ENCODE data around the gene TGFB3. TPM values are rescaled to one million over a fixed set of nuclear protein-coding genes. Genes with fewer than 3 reads are reported as not detected.

TGFB3 gene
- polyA plus RNA-seq, 1 donor from 2014 or later = 1.3 TPM

- H3K79me2 ChIP-seq (replicated peaks; ENCODE audit: insufficient read depth, low read length) = no peaks in the 10 kb centered on the region
- TF ChIP-seq SMC3 (conservative IDR thresholded peaks at IDR 0.05; ENCODE audit: poor library complexity) = no peak
- TF ChIP-seq EP300 (conservative IDR thresholded peaks at IDR 0.05; ENCODE audit: poor library complexity, severe bottlenecking) = no peak
- TF ChIP-seq EZH2 (IDR thresholded peaks at IDR 0.05; ENCODE audit: borderline replicate concordance, insufficient read depth, low read length, poor library complexity, severe bottlenecking) = no peak
- TF ChIP-seq, protein P1, sequence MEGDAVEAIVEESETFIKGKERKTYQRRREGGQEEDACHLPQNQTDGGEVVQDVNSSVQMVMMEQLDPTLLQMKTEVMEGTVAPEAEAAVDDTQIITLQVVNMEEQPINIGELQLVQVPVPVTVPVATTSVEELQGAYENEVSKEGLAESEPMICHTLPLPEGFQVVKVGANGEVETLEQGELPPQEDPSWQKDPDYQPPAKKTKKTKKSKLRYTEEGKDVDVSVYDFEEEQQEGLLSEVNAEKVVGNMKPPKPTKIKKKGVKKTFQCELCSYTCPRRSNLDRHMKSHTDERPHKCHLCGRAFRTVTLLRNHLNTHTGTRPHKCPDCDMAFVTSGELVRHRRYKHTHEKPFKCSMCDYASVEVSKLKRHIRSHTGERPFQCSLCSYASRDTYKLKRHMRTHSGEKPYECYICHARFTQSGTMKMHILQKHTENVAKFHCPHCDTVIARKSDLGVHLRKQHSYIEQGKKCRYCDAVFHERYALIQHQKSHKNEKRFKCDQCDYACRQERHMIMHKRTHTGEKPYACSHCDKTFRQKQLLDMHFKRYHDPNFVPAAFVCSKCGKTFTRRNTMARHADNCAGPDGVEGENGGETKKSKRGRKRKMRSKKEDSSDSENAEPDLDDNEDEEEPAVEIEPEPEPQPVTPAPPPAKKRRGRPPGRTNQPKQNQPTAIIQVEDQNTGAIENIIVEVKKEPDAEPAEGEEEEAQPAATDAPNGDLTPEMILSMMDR (IDR thresholded peaks at IDR 0.05; ENCODE audit: poor library complexity, severe bottlenecking) = no peak
- no peak for TF ChIP-seq MXI1 (conservative IDR thresholded peaks at IDR 0.05; ENCODE audit: poor library complexity, severe bottlenecking)
- TF ChIP-seq, protein P2, sequence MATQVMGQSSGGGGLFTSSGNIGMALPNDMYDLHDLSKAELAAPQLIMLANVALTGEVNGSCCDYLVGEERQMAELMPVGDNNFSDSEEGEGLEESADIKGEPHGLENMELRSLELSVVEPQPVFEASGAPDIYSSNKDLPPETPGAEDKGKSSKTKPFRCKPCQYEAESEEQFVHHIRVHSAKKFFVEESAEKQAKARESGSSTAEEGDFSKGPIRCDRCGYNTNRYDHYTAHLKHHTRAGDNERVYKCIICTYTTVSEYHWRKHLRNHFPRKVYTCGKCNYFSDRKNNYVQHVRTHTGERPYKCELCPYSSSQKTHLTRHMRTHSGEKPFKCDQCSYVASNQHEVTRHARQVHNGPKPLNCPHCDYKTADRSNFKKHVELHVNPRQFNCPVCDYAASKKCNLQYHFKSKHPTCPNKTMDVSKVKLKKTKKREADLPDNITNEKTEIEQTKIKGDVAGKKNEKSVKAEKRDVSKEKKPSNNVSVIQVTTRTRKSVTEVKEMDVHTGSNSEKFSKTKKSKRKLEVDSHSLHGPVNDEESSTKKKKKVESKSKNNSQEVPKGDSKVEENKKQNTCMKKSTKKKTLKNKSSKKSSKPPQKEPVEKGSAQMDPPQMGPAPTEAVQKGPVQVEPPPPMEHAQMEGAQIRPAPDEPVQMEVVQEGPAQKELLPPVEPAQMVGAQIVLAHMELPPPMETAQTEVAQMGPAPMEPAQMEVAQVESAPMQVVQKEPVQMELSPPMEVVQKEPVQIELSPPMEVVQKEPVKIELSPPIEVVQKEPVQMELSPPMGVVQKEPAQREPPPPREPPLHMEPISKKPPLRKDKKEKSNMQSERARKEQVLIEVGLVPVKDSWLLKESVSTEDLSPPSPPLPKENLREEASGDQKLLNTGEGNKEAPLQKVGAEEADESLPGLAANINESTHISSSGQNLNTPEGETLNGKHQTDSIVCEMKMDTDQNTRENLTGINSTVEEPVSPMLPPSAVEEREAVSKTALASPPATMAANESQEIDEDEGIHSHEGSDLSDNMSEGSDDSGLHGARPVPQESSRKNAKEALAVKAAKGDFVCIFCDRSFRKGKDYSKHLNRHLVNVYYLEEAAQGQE (IDR thresholded peaks at IDR 0.05; ENCODE audit: borderline replicate concordance) = no peak
- no peak for TF ChIP-seq RAD21 (conservative IDR thresholded peaks at IDR 0.05)
- no peaks in the 10 kb centered on the region for H3F3A ChIP-seq (ENCODE audit: insufficient read depth, low read length, poor library complexity, severe bottlenecking)
- no peak overlapping the region for H2AFZ ChIP-seq (ENCODE audit: low read depth, low read length)
- H3K9ac ChIP-seq (ENCODE audit: low read length) = no peak overlapping the region
- H3K9me2 ChIP-seq (ENCODE audit: insufficient read depth, low read length) = no peaks in the 10 kb centered on the region
- H3K9me3 ChIP-seq (ENCODE audit: low read length) = no peaks in the 10 kb centered on the region
- H3K27ac ChIP-seq (ENCODE audit: low read length) = no peak overlapping the region
- no peaks in the 10 kb centered on the region for H3K27me3 ChIP-seq (ENCODE audit: insufficient read depth, low read depth, low read length)
- H4K20me1 ChIP-seq (ENCODE audit: insufficient read depth) = no peaks in the 10 kb centered on the region
- H3K4me2 ChIP-seq (ENCODE audit: low read length) = no peak overlapping the region
- no peak overlapping the region for H3K4me3 ChIP-seq (ENCODE audit: low read length)
- H3K36me3 ChIP-seq (ENCODE audit: insufficient read depth, low read length) = no peaks in the 10 kb centered on the region
Observed at GRCh38 chr14:75972801-75973421, 8.9 kb downstream of the TGFB3 start.

GRCh38 chr14:75971509-75971908 is 10.3 kb downstream of the TGFB3 start:
- Histone ChIP-seq H4K20me1 (ENCODE audit: insufficient read depth) (no peaks in the 10 kb centered on the region), H3K27ac (ENCODE audit: low read length) (no peak overlapping the region), H3K27me3 (ENCODE audit: insufficient read depth, low read depth, low read length) (no peaks in the 10 kb centered on the region), H2AFZ (ENCODE audit: low read depth, low read length) (no peak overlapping the region), H3K4me2 (ENCODE audit: low read length) (no peak overlapping the region), H3F3A (ENCODE audit: insufficient read depth, low read length, poor library complexity, severe bottlenecking) (no peaks in the 10 kb centered on the region), H3K9me3 (ENCODE audit: low read length) (no peaks in the 10 kb centered on the region), H3K4me3 (ENCODE audit: low read length) (no peak overlapping the region), H3K79me2 (replicated peaks; ENCODE audit: insufficient read depth, low read length) (no peaks in the 10 kb centered on the region), H3K9me2 (ENCODE audit: insufficient read depth, low read length) (no peaks in the 10 kb centered on the region), H3K9ac (ENCODE audit: low read length) (no peak overlapping the region), H3K36me3 (ENCODE audit: insufficient read depth, low read length) (no peaks in the 10 kb centered on the region)
- TF ChIP-seq EZH2 (IDR thresholded peaks at IDR 0.05; ENCODE audit: borderline replicate concordance, insufficient read depth, low read length, poor library complexity, severe bottlenecking) (no peak), TAF1 (IDR thresholded peaks at IDR 0.05; ENCODE audit: low read depth) (no peak), SMC3 (conservative IDR thresholded peaks at IDR 0.05; ENCODE audit: poor library complexity) (no peak), RAD21 (conservative IDR thresholded peaks at IDR 0.05) (no peak), EP300 (conservative IDR thresholded peaks at IDR 0.05; ENCODE audit: poor library complexity, severe bottlenecking) (no peak), MXI1 (conservative IDR thresholded peaks at IDR 0.05; ENCODE audit: poor library complexity, severe bottlenecking) (no peak), POLR2AphosphoS5 (IDR thresholded peaks at IDR 0.05) (no peak)
- TF ChIP-seq, protein P1 (IDR thresholded peaks at IDR 0.05; ENCODE audit: poor library complexity, severe bottlenecking) = no peak
- TF ChIP-seq, protein P2 (IDR thresholded peaks at IDR 0.05; ENCODE audit: borderline replicate concordance) = no peak
